ENCODE results near the gene PIEZO1. TPM values are rescaled to one million over a fixed set of nuclear protein-coding genes. Genes with fewer than 3 reads are reported as not detected.

Gene PIEZO1
- polyA plus RNA-seq, 1 of the 3 experiments (the other 2 are of a cell fraction), result 184 TPM

DNA sequence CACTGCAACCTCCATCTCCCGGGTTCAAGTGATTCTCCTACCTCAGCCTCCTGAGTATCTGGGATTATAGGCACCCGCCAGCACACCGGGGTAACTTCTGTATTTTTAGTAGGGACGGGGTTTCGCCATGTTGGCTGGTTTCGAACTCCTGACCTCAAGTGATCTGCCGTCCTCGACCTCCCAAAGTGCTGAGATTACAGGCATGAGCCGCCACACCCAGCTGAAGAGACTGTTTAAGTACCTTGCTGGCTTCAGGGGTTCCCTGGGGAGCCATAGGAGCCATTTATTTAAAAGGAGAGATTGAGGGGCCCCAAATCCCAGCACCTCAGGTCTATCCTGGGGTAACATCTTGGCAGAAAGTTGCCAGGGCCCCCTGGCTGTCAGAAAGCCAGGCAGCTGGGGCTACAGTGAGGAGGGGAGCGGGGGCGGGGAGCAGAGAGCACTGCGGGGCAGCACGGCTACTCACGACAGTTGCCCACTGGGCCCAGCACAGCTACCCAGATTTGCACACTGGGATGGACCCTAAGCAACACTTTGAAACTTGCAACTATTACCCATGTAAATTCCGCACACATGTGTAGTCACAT is 100.4 kb downstream of the PIEZO1 start:
- H3K9me3 ChIP-seq, result no peaks in the 10 kb centered on the region
- 0 out of 2 replicates have a peak overlapping the region, but pooled peaks have one; percentile 98 for H3K4me2 ChIP-seq
- H3K27ac ChIP-seq (ENCODE audit: low read depth in 2 of 2, low read length in 1 of 2), result no peak overlapping the region
- ChIA-PET CTCF (interaction anchor here (1.0 to 1.9 kb wide), 7 partner anchors 9 to 53 kb away, joined by 3 to 12 read pairs (median 4); no protein-coding TSS in a partner anchor), POLR2A (no interaction called here)
- 0 out of 2 replicates have a peak overlapping the region, but pooled peaks have one; percentile 51 for H2AFZ ChIP-seq (ENCODE audit: low read depth)
- H4K20me1 ChIP-seq (ENCODE audit: insufficient read depth), result no peaks in the 10 kb centered on the region
- TF ChIP-seq FOXJ3 (CRISPR knock-in tag; IDR thresholded peaks at IDR 0.05) (no peak), FOSL2 (IDR thresholded peaks at IDR 0.05; ENCODE audit: borderline replicate concordance, low read depth) (no peak), RFX5 (IDR thresholded peaks at IDR 0.05; ENCODE audit: low read length) (no peak)
- TF ChIP-seq, protein P1, sequence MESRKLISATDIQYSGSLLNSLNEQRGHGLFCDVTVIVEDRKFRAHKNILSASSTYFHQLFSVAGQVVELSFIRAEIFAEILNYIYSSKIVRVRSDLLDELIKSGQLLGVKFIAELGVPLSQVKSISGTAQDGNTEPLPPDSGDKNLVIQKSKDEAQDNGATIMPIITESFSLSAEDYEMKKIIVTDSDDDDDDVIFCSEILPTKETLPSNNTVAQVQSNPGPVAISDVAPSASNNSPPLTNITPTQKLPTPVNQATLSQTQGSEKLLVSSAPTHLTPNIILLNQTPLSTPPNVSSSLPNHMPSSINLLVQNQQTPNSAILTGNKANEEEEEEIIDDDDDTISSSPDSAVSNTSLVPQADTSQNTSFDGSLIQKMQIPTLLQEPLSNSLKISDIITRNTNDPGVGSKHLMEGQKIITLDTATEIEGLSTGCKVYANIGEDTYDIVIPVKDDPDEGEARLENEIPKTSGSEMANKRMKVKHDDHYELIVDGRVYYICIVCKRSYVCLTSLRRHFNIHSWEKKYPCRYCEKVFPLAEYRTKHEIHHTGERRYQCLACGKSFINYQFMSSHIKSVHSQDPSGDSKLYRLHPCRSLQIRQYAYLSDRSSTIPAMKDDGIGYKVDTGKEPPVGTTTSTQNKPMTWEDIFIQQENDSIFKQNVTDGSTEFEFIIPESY (IDR thresholded peaks at IDR 0.05; ENCODE audit: borderline replicate concordance, low read depth), result no peak
- TF ChIP-seq, protein P2, sequence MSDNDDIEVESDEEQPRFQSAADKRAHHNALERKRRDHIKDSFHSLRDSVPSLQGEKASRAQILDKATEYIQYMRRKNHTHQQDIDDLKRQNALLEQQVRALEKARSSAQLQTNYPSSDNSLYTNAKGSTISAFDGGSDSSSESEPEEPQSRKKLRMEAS (IDR thresholded peaks at IDR 0.05; ENCODE audit: low read depth), result no peak
- TF ChIP-seq, protein P3, sequence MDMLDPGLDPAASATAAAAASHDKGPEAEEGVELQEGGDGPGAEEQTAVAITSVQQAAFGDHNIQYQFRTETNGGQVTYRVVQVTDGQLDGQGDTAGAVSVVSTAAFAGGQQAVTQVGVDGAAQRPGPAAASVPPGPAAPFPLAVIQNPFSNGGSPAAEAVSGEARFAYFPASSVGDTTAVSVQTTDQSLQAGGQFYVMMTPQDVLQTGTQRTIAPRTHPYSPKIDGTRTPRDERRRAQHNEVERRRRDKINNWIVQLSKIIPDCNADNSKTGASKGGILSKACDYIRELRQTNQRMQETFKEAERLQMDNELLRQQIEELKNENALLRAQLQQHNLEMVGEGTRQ (IDR thresholded peaks at IDR 0.05; ENCODE audit: borderline replicate concordance, low read depth, low read length), result no peak
- H3K4me1 ChIP-seq (ENCODE audit: control insufficient read depth in 1 of 2, insufficient read depth in 2 of 2, low read depth in 1 of 2, low read length in 1 of 2), result peaks cover 5 to 12% of the 10 kb centered on the region in 2 experiments; a peak in 2 of 4 replicates
- H3K79me2 ChIP-seq (ENCODE audit: insufficient read depth), result no peaks in the 10 kb centered on the region
- DNase-seq, result peak; percentile 39
- H3K9ac ChIP-seq, result no peak overlapping the region
- H3K4me3 ChIP-seq (ENCODE audit: low read depth in 2 of 2, low read length in 1 of 2), result no peak overlapping the region
- H3K9me2 ChIP-seq, result no peaks in the 10 kb centered on the region
- H3F3A ChIP-seq (replicated peaks; ENCODE audit: insufficient read depth), result peaks cover 5% of the 10 kb centered on the region
- no peaks in the 10 kb centered on the region; the same call in 1 of the 2 replicates for H3K27me3 ChIP-seq (ENCODE audit: insufficient read depth)
- H3K36me3 ChIP-seq (replicated peaks in 1 of 2; ENCODE audit: control insufficient read depth in 1 of 2, insufficient read depth in 2 of 2, low read length in 1 of 2), result no peaks in the 10 kb centered on the region
- WGBS (ENCODE audit: low lambda C conversion rate), result 76% methylated on average over 10 of the region's 15 CpGs

DNA sequence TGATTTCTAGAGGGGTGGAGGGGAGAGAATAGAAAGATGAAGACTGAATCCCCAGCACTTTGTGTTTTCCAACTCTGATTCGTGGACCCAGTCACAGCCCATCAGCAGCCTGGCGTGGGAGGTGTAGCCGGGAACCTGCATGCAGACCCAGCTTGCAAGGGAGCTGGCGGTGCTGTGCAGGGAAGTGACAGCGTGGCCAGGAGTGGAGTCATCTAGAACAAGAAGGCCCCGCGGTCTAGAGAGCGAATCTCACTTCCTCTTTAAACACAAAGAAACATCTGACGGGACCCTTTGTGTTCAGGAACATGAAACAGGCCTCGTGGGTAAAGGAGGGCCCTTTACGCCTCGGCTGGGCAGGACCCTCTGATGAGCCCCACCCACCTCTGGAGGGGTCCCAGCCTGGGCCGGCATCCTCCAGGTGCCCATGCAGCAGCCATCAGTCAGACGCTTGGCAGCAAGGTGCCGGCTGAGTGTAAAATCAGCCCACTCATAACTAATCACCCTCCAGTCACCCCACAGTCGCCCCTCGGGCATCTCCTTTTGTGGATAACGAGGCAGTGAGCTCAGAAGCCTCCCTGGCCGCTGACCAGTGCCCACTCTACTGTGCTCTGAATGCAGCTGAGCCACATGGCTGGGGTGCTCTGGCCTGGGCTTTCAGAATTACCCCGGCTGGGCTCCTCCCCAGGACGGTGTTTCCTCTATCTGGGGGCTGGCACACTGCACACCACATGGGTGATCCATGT is 103.1 kb downstream of the PIEZO1 start:
- Histone ChIP-seq H3K27me3 (ENCODE audit: insufficient read depth) (no peaks in the 10 kb centered on the region), H3K79me2 (ENCODE audit: insufficient read depth) (no peaks in the 10 kb centered on the region), H3K27ac (ENCODE audit: low read depth in 2 of 2, low read length in 1 of 2) (no peak overlapping the region), H2AFZ (ENCODE audit: low read depth) (no peak overlapping the region), H3K36me3 (replicated peaks in 1 of 2; ENCODE audit: control insufficient read depth in 1 of 2, insufficient read depth in 2 of 2, low read length in 1 of 2) (no peaks in the 10 kb centered on the region), H3F3A (replicated peaks; ENCODE audit: insufficient read depth) (peaks cover 5% of the 10 kb centered on the region), H3K9ac (no peak overlapping the region), H3K4me3 (ENCODE audit: low read depth in 2 of 2, low read length in 1 of 2) (no peak overlapping the region), H3K9me3 (no peaks in the 10 kb centered on the region), H3K4me1 (ENCODE audit: control insufficient read depth in 1 of 2, insufficient read depth in 2 of 2, low read depth in 1 of 2, low read length in 1 of 2) (peaks cover 5 to 14% of the 10 kb centered on the region in 2 experiments; a peak in 2 of 4 replicates), H3K4me2 (no peak overlapping the region), H4K20me1 (ENCODE audit: insufficient read depth) (no peaks in the 10 kb centered on the region), H3K9me2 (no peaks in the 10 kb centered on the region)
- DNase-seq, result peak; percentile 37
- WGBS (ENCODE audit: low lambda C conversion rate), result 52% methylated on average over 16 of the region's 21 CpGs
- no peak for TF ChIP-seq EP300 (IDR thresholded peaks at IDR 0.05; ENCODE audit: borderline replicate concordance in 1 of 2, low read depth in 1 of 2, low read length in 1 of 2)
- TF ChIP-seq GABPA (IDR thresholded peaks at IDR 0.05; ENCODE audit: low read depth), result no peak
- TF ChIP-seq FOSL2 (IDR thresholded peaks at IDR 0.05; ENCODE audit: borderline replicate concordance, low read depth), result no peak
- TF ChIP-seq NRF1 (IDR thresholded peaks at IDR 0.05; ENCODE audit: low read depth, low read length), result no peak
- no peak for TF ChIP-seq JUND (IDR thresholded peaks at IDR 0.05)
- no peak for TF ChIP-seq GATA2 (CRISPR knock-in tag; IDR thresholded peaks at IDR 0.05)
- no peak for TF ChIP-seq MXI1 (IDR thresholded peaks at IDR 0.05; ENCODE audit: low read depth, low read length)
- TF ChIP-seq YY1 (IDR thresholded peaks at IDR 0.05; ENCODE audit: low read depth), result no peak
- POLR2A ChIA-PET, result no interaction called here
- CTCF ChIA-PET, result interaction anchor here (1.2 to 1.8 kb wide), 2 partner anchors 29 to 111 kb away, joined by 3 read pairs; no protein-coding TSS in a partner anchor

Data from SK-N-SH (cell line).